C4-2B (cell line): Measurements from ENCODE around the gene FTCD.

Source experiments
- CTCF ChIP-seq: fragments of 450-650 bp; conservative IDR thresholded peaks from 2 replicates; pipeline ENCODE4 v1.5.1; 2017; ENCODE audit warnings: mild to moderate bottlenecking
- ZFX ChIP-seq: fragments of 450-650 bp; IDR thresholded peaks from 2 replicates; pipeline ENCODE4 v1.6.1; 2017

GRCh38 chr21:46163380-46163779, 8.0 kb upstream of the FTCD start:
- TF ChIP-seq CTCF (no peak), ZFX (no peak)
